Bronchial epithelial cell (primary cell): ENCODE data around the gene ITM2B. TPM values are rescaled to one million over a fixed set of nuclear protein-coding genes. Genes with fewer than 3 reads are reported as not detected.

Source experiments
- DNase-seq: peaks from one replicate; pipeline ENCODE4 v3.0.0-alpha.2; 2010; ENCODE audit warnings: low read depth
- FAIRE-seq: peaks from 2 replicates; lab custom pipeline; 2011; peaks lifted over from hg19 to GRCh38; lab: Jason Lieb, UNC
- H3K27me3 ChIP-seq: 2 replicates; pipeline ENCODE4 v1.5.1; 2011; ENCODE audit warnings: low read length; ENCODE audit not compliant: control insufficient read depth, insufficient read depth
- H3K36me3 ChIP-seq: 2 replicates; pipeline ENCODE4 v1.5.1; 2011; ENCODE audit warnings: low read length; ENCODE audit not compliant: control insufficient read depth, insufficient read depth
- H3K4me3 ChIP-seq: 2 replicates; pipeline ENCODE4 v1.5.1; 2011; ENCODE audit warnings: mild to moderate bottlenecking, low read depth, low read length, control low read depth
- CTCF ChIP-seq: IDR thresholded peaks from 2 replicates; pipeline ENCODE4 v1.5.1; 2011; ENCODE audit warnings: mild to moderate bottlenecking, moderate library complexity, low read length, control low read depth, inconsistent platforms; ENCODE audit not compliant: insufficient read depth, severe bottlenecking
- total RNA-seq: library from RNA; depleted of rRNA; stranded (reverse); fragments of >200 nt; gene quantifications from 2 replicates; pipeline ENCODE4 v1.2.1, GENCODE V29; 2014

ITM2B gene
- total RNA-seq, 1 donor from 2014 or later, result 57.4 TPM

DNA sequence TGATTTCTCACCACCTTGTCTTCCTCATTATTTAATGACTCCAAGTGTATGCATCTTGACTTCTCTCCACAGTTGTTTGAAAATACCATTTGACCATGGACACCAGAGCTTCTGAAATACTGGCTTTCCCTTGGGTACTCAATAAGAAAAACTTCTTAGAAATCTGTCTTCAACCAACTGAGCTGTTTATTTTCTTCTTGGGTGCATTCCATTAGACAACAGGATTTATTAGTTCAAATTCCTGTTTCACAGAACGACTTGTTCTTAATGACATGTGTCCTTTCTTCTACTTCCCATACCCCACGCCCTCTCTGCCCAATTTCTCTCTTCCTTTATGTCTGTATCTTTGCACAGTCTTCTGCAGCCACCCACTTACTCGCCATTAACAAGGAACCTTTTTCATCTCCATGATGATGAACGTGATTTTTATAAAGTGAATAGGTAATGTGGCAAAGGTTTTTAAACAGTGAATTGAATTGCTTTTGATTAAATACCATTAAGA, 11.3 kb upstream of the ITM2B start:
- Histone ChIP-seq H3K4me3 (no peak overlapping the region), H3K27me3 (no peaks in the 10 kb centered on the region), H3K36me3 (no peaks in the 10 kb centered on the region)
- TF ChIP-seq CTCF, result no peak
- no peak for DNase-seq
- FAIRE-seq, result no peak

GRCh38 chr13:48222358-48223301, 10.4 kb upstream of the ITM2B start:
- Histone ChIP-seq H3K36me3 (no peaks in the 10 kb centered on the region), H3K27me3 (no peaks in the 10 kb centered on the region), H3K4me3 (peak overlapping the region; percentile 29)
- FAIRE-seq (no peak), DNase-seq (peak; percentile 72)
- TF ChIP-seq CTCF, result no peak

- no peaks in the 10 kb centered on the region for H3K36me3 ChIP-seq
- H3K27me3 ChIP-seq, result no peaks in the 10 kb centered on the region
- no peak for TF ChIP-seq CTCF
- no peak for FAIRE-seq
- H3K4me3 ChIP-seq, result no peak overlapping the region
- DNase-seq, result no peak
Measured at GRCh38 chr13:48224701-48225100, 8.3 kb upstream of the ITM2B start.

DNA sequence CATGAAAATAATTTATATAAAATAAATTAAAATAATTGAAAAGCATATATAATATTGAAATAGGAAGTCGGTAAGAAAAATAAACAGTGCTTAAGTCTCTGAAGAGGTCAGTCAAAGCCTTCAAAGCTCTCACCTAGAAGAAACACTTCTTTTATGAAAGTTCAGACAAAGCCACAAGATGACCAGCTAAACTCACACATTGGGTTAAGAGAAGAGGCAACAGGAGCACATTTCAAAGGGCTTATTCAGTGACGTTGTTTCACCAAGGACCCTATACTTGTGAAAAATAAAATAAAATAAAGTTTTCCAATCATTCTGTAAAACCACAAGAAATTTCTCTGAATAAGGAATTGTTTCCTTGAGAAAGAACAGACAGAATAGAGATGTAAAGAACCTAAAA, 2.5 kb upstream of the ITM2B start:
- DNase-seq (no peak), FAIRE-seq (no peak)
- Histone ChIP-seq H3K36me3 (no peaks in the 10 kb centered on the region), H3K27me3 (no peaks in the 10 kb centered on the region), H3K4me3 (no peak overlapping the region)
- TF ChIP-seq CTCF, result no peak

DNA sequence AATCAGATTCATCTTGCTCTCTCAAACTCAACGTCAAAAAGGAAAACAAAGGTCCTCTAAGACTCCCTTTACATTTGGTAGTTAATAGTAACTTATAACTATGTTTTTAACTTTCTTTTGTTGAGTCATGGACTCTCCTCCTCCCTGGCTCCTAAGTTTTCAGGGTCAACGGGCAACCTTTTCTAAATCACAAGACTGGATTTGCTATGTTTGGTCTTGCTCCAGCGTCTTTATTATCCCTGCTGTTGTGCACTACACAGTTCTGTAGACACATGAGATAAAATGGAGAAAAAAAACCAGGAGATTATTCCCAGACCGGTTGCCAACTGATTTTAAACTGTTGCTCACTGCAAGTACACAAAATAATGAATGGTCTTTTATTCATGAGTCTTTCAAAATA, 1.9 kb upstream of the ITM2B start:
- no peaks in the 10 kb centered on the region for H3K27me3 ChIP-seq
- FAIRE-seq (no peak), DNase-seq (no peak)
- no peak overlapping the region for H3K4me3 ChIP-seq
- TF ChIP-seq CTCF, result no peak
- H3K36me3 ChIP-seq, result no peaks in the 10 kb centered on the region
